MM.1S (cell line): Measurements from ENCODE around the gene ENTPD3.

ENCODE experiments used
- CTCF ChIP-seq: fragments of 300-600 bp; sonication (generic); IDR thresholded peaks from 2 replicates; pipeline ENCODE4 v1.5.1; 2016; ENCODE audit warnings: antibody characterized with exemption, low read length, mixed read lengths
- EZH2 ChIP-seq: fragments of 300-600 bp; sonication (generic); optimal IDR thresholded peaks from 2 replicates; pipeline ENCODE3; 2017; ENCODE audit warnings: low read depth, mild to moderate bottlenecking, antibody characterized with exemption, low read length, mixed read lengths

GRCh38 chr3:40379674-40380306 lies 7.2 kb upstream of the ENTPD3 start:
- TF ChIP-seq CTCF: no peak
- no peak for TF ChIP-seq EZH2
